Measurements from ENCODE around the gene DNPEP.

The DNPEP gene

GRCh38 chr2:219356834-219357233 lies 30.9 kb downstream of the DNPEP start:
- no peak for FAIRE-seq

DNA sequence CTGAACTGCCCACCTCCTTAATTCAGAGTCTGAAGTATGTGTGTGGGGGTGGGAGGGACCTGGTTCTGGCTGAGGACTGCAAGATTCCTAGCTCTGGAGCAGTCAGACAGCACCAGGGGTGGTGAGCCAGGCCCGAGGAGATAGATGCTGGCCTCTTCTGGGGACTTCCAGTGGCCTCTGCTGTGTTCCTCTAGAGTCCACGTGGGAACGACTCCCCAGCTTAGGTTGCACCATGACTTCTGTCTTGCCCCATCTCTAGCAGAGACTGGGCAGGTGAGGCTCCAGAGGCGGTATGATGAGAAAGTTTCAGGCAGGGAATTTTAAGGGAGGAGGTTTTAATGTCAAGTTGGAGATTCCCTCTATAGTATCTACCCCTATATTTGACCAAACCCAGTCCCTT lies 33.1 kb downstream of the DNPEP start:
- no peak for FAIRE-seq

DNA sequence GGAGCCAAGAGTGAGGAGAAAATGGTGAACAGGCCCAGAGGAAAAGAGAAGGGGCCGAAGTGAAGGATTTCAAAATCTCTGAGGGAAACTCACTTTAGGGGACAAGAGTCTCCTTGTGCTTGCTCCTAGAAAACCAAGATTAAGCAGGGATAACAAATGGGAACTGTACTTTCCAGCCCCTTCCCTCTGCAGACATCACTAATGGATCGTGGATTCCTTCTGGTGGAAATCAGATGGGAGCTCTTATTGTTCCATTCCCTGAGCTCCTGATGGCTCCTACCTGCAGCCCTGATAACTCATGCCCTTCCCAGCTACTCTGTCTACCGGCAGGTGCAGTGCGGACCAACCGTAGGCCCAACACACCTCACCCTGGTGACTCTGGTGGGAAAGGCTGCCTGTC lies 34.6 kb downstream of the DNPEP start:
- no peak for FAIRE-seq

- no peak for FAIRE-seq
These were observed 35.2 kb downstream of the DNPEP start for GRCh38 chr2:219352448-219353023.

- no peak for FAIRE-seq
These were observed 36.9 kb downstream of the DNPEP start for GRCh38 chr2:219350710-219351221.

GRCh38 chr2:219350215-219350614 lies 37.5 kb downstream of the DNPEP start:
- no peak for FAIRE-seq

- no peak for FAIRE-seq
These were observed 42.8 kb downstream of the DNPEP start for GRCh38 chr2:219344751-219345430.

- FAIRE-seq, result no peak
These were observed 52.3 kb downstream of the DNPEP start for GRCh38 chr2:219335373-219335786.

GRCh38 chr2:219334076-219334475 lies 53.6 kb downstream of the DNPEP start:
- no peak for FAIRE-seq

DNA sequence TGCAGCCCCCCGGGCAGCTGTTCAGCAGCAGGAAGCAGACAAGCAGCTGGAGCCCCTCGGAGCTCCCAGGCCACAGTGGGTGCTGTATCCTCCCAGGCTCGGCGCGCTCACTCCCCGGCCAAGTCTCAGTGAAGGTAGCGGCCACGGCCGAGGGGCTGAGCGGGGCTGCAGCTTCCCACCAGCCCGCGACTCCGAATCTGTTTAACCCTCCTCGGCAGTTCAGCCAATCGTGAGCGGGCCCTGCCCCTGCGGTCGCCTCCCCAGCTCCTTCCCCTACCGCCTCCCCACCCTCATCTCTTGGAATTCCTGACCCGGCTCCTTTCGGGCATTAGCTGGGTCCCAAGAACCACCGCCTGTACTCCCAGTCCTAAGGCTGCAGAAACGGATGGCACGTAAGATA lies 55.2 kb downstream of the DNPEP start, which contains the start of gene RESP18:
RESP18 (minus strand) TSS at position 203 of the 400 bp plus-strand sequence.
- no peak for FAIRE-seq

DNA sequence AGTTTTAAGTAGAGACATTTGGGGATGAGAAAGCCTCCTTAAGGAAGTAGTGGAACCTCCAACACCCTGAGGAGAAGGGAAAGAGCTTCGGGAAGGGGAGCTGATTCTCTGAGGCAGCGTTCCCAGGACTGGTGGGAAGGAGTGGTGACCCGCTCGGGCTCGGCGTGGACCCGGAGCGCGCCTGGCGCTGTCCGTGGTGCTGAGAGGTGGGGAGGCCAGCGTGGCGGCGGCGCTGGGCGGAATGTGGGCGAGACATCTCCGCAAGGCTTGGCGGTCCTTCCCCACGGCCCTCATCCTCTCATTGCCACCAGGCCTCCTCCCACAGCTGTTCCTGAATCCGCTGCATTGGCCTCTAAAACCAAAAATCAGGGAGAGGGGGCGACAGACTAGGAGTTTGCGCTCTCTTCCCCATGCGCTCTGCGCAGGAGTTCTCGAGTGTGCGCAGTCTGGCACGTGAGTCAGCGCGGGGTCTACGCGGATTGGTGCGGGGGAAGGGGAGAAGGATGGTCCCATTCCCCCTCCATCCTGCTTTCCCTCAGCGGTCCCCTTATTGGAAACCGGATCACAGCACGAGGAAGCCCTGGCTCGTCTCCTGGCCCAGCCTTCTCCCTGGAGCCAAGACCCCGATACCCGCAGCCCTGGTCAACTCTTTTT lies 56.0 kb downstream of the DNPEP start:
- no peak for FAIRE-seq

- FAIRE-seq, result no peak
These were observed 60.0 kb downstream of the DNPEP start for GRCh38 chr2:219327719-219328118.

DNA sequence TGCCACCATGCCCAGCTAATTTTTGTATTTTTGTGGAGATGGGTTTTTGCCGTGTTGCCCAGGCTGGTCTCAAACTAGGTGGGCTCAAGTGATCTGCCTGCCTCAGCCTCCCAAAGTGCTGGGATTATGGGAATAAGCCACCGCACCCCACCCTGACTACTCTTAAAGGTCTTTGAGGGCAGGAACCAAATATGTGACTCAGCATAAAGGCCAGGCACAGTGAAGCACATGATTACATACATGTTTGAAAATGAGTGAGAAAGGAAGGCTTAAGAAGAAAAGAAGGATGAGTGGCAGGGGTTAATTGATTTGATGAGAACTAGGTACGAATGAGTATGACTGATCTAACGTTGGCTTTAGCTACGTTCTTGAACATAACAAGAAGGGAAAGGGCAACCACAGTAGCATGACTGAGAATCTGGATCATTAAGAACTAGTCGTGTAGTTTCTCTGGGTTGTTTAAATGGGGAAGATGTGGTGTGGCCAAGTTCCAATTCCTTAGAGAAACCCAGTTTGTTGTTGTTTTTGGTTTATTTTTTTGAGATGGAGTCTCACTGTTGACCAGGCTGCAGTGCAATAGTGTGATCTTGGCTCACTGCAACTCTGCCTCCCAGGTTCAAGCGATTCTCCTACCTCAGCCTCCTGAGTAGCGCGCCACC lies 61.9 kb downstream of the DNPEP start:
- no peak for FAIRE-seq

DNA sequence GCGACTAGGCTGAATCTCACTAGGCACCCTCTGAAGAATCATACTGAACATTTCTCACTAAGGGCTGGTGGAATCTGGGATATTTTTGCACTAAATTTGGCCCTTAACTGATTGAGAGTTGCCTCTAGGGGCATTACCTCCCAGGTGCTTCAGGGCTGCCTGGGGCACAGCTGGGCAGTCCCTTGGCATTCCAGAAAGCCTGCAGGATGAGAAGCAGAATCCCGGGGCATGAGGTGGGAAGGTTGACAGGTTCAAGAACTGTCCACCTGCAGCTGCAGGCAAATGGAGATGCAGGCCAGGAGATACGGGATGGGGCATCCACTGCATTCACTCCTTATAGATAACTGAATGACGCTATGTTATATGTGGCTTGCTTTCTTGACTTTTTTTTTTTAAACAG lies 62.6 kb downstream of the DNPEP start:
- FAIRE-seq, result no peak

DNA sequence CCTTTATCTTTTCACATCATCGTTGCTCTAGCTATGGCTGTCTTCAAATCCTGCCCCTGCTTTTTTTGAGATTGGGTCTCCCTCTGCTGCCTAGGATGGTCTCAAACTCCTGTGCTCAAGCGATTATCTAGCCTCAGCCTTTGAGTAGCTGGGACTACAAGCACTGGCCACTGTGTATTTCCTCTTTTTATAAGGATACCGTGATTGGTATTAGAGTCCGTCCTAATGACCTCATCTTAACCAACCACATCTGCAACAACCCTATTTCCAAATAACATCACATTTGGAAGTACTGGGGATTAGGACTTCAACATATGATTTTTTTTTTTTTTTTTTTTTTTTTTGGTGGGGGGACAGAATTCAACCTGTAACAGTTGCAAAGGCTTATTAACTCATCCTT lies 64.3 kb downstream of the DNPEP start:
- no peak for FAIRE-seq

All from colon (tissue), 2 donors.